GM18508 (cell line): ENCODE measurements around the gene IMMP2L.
A peak's percentile ranks its signal among the peaks of the same experiment; 100 is the strongest.

ENCODE experiments used
- ATAC-seq: cut with Tn5 transposase; IDR thresholded peaks from one replicate; pipeline ENCODE4 v1.9.1; 2021; ENCODE audit warnings: moderate number of reproducible peaks; ENCODE audit not compliant: insufficient read depth, unreplicated experiment

IMMP2L gene

DNA sequence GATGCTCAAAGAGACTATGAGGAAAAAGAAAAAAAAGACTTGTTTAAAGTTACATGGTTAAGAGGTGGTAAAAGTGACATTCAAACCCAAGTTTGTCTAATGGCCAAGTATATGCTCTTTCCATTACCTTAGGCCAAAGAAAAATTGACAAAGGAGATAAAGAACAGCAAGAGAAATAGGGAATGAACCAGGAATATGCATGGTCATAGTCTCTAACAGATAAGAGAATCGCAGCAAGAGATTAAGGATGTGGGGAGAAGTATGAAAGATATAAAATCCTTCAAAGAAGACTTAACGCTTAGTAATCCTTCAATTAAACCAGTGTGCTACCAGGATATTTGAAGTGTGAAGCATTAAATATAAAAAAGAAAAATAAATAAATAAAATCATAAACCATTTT, 494.6 kb downstream of the IMMP2L start:
- ATAC-seq = no peak

DNA sequence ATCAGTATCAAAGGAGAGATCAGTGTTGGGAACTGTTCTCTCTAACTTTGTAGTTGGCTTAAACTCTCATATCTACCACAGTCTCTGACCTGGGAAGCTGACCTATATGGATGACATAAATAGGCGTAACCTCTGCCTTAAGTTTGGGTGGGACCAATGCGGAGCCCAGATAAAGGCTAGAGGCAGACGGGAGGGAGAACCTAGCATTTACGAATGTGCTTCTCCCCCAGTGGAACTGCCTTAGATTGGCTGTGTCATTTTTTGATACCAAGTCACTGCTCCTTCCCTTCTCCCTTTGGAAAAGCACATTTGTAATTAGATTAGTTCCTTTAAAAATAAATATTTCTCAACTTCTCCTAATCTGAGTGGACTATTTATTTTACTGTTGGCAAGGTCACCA, 495.0 kb downstream of the IMMP2L start:
- ATAC-seq = no peak

DNA sequence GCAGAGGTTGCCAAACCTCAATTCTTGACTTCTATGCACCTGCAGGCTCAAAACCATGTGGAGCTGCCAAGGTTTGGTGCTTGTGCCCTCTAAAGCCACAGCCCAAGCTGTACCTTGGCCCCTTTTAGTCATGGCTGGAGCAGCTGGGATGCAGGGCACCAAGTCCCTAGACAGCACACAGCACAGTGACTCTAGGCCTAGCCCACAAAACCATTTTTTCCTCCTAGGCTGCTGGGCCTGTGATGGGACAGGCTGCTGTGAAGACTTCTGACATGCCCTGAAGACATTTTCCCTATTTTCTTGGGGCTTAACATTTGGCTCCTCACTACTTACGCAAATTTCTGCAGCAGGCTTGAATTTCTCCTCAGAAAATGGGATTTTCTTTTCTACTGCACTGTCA, 499.1 kb downstream of the IMMP2L start:
- ATAC-seq = no peak

DNA sequence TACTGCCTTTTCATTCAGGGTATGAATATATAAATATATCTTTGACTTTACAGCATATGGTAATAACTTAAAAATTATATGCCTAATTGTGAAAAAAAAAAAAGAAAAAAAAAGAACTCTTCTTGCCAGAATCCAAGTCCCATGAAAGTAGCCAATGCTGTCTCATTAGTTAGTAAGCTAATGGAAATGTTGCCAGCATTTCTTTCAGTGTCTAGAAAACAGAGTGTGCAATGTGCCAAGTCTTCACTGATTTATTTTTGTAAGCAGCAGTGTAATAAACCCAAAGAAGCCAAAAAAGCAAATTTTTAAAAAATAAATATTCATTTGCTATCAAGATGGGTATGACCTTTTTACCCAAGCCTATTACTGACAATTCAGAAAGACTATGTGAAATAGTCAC, 502.5 kb downstream of the IMMP2L start:
- no peak for ATAC-seq

DNA sequence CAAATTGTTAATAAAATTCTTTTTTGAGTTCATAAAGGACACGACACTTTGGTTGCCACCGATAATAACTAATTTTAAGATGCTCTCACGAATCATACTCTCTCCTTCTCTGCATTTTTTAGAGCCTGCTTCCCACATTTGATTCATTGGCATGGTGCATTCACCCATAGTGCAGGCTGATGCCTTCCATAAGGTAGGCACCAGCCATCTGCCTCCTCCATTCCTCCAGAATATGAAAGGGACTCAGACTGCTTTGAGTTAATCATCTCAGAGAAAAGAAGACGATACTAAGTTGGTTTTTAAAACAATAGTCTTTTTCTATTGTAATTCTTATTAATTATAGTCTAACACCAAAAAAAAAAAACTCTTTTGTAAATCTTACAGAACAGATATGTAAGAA, 505.2 kb downstream of the IMMP2L start:
- no peak for ATAC-seq

DNA sequence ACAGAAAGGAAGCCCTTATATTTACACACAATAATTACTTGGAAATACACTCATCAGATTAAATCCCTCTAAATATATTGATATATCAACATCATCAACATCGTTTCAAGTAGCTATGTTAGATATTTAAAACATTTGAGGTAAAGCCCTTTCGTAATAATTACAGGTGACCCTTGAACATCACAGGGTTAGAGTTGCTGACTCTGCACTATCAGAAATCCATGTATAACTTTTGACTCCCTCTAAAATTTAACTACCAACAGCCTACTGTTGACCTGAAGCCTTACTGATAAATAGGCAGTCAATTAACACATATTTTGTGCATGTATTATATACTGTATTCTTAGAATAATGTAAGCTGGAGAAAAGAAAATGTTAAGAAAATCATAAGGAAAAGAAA, 505.9 kb downstream of the IMMP2L start:
- no peak for ATAC-seq

DNA sequence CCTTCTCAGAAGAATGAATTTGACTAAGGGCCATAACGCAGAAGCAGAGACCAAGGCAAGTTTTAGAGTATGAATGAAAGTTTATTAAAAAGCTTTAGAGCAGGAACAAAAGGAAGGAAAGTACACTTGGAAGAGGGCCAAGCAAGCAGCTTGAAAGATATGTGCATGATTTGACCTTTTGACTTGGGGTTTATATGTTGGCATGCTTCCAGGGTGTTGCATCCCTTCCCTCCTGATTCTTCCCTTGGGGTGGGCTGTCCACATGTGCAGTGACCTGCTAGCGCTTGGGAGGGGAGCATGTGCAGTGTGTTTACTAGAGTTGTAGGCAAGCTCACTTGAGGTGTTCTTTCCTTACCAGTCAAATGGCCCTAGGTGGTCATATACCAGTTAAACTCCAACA, 509.3 kb downstream of the IMMP2L start:
- ATAC-seq = no peak

DNA sequence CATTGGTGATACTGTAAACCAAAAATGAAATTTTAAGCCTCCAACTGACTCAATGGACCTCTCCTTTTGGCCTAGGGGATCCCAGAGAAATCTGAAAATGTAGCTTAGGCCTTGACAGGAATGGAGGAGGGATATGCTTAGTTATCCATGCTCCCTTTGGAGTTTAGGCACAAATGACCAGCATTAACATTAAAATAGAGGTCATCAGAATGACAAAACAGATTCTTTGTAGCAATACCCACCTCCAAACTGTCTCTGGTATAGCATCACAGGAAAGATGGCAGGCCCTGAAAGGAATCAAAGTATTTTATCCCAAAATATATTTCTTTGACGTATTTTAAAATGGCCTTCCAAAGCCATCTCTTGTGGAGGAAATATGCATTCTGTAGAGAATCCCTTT, 510.5 kb downstream of the IMMP2L start:
- ATAC-seq = no peak

DNA sequence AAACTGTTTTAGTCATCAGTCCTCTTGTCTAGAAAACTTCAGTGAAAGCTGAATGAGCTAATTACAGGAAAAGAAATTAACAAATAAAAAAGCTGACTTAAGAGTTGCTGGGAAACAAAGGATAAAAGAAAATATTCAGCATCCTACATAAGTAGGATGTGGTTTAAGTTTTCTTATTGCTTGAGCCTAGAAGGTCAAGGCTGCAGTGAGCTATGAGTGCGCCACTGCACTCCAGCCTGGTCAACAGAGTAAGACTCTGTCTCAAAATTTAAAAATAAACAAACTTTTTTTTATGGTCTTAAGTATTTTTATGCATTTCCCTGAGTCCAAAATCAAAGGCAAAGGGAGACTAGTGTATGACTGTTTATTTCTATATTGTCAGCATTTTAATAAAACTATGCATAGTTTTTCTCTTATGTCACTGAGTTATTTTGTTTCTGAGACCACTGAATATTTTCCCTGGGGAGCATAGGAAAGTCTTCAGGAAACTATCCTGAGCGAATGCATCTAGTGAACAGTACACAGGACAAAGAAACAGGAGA, 511.3 kb downstream of the IMMP2L start:
- ATAC-seq = no peak

DNA sequence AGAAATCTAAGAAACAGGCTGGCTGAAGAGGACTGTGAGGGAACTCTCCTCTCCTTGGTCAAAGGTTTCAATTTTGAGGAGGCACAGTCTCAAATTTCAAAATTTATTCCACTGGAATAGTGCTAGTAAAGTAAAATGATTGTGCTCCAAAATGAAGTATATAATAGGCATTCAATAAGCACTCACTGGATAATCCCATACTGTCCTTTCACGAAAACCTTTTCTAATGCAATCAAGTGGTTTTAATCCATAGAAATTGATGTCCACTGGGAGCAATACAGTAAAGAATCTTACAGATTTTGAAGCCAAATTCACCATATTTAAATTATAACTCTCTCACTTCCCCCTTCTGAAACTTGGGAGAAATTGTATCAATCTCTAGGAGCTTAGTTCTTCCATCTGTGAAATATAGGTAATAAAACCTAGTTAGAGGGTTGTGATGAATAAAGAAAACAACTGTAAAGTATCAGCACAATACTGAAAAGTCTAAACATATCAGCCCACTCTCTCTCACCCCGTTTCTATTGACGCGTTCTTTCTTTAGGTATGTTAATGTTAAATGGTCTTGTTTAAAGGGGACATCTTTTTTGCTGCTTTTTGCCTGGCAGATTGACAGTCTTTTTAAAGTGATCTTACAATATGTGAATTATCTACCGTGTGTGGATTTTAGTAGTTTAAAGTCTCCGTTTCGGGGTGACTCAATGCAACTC, 512.2 kb downstream of the IMMP2L start:
- ATAC-seq = no peak

DNA sequence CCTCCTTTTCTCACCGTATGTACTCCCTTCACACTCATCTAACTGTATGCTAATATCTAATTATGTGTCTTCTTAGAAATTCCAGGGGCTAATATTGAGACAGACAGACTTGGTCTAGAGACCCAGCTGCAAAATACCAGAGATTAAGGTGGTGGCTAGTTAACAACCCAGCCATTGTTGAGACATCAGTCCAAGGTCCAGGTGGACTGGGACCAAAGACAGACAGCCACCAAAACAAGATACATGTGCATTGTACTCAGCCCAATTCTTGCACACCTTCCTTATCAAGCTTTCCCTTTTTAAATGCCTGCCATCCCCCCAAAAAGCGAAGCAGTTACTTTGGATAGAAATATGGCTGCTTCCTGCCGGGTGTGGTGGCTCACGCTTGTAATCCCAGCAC, 514.7 kb downstream of the IMMP2L start:
- ATAC-seq = no peak

DNA sequence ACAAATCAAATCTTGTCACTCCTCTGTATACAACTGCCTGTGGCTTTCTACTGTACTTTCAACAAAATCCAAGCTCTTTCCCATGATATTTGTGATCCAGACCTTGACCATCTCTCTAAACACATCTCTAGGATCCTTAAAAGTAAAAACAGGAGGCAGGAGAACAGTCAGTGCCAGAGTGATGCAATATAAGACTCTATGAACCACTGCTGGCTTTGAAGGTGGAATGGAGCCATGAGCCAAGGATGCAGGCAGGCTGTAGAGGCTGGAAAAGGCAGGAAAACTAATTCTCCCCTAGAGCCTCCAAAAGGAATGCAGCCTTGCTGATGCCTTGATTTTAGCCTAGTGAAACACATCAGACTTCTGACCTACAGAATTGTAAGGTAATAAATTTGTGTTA, 516.8 kb downstream of the IMMP2L start:
- ATAC-seq = no peak

DNA sequence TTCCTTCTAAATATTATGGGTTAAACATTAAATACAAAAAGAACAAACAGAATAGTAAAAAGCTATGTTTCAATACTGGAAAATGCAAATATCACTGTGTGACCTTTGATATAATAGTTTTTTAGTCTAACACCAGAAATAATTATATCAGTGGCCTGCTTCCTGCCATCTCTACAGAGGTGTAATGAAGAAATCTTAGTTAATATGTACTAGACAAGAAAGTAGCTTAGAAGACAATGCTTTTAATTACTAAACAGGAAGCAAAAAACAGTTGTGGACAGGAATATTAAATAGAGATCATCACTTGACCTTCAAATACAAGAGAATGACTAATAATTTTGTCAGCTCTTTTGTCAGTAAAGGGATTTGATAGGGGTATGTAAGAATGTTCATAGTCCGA, 518.7 kb downstream of the IMMP2L start:
- ATAC-seq = peak; percentile 92

DNA sequence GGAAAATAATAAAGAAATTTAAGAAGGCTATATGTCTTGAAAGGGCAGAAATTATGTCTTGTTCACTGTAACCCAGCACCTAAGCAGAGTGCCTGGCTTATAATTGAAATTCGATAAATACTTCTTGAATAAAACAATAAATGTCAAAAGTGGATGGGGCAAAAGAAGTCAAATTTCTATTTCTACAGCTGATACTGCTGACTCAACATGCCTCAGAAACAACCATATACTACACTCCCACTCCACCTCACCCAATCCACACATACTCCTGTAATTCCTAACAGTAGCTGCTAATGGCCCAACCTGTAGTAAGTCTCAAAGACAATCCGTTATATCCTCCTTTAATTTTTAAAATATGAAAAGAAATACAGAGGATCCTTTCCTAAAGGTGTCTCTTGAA, 519.5 kb downstream of the IMMP2L start:
- no peak for ATAC-seq

DNA sequence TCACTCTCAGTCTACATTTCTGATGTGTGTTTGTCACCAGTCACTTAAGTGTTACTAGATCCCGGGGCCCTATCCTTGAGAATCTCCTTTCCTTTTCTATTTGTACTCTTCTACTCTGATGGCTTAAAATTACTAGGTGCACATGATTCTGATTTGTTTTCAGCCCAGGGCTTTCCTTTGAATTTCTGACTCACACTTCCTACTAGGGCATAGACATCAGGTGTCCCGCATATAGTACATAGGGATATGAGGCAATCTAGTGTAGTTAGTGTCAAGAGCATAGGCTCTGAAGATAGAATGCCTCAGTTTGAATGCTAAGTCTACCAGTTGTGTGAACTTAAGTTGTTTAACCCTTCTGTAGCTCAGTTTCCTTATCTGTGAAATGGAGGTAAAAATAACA, 520.7 kb downstream of the IMMP2L start:
- no peak for ATAC-seq

DNA sequence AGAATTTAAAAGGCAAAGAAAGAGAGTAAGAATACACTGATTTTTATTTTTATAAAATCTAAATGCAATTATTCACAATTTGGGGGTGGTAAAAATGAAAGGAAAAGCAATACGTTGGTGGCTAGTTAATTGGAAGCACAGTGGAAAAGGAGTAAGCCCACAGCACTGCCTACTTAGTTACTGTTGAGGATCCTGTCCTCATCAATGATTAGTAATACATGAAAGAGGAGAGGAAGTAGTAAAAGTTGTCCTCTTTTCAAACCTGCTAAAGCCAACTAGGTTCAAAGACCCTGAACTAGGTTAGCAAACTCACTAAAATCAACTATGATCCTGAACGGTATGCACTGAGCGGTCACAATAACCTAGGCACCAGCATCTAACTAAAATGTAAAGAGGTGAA, 524.1 kb downstream of the IMMP2L start:
- no peak for ATAC-seq

DNA sequence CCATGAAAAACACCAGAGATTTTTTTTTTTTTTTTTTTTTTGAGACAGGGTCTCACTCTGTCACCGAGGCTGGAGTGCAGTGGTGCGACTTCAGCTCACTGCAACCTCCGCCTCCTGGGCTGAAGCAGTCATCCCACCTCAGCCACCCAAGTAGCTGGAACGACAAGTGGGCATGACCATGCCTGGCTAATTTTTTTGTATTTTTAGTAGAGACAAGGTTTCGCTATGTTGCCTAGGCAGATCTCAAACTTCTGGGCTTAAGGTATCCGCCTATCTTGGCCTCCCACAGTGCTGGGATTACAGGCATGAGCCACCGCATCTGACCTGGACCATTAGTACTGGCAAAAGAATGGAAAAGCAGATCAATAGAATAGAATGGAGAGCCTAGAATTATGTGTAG, 530.4 kb downstream of the IMMP2L start:
- no peak for ATAC-seq

DNA sequence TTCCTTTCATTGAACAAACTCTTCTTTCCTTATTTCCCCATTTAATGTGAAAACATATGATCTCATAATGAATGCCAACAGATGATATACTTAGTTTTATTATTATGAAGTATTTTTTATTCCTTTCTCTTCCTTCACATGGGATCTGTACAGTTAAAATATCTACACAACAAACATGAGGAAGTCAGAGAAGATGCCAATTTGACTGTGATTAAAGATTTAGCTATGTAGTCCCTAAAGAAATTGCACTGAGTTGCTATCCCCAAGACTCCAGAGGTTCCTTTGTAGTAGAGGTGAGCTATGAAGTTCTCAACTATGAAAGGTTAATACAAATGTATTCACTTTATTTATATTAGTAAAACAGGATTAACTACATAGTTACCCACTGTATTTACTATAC, 532.0 kb downstream of the IMMP2L start:
- ATAC-seq = no peak

DNA sequence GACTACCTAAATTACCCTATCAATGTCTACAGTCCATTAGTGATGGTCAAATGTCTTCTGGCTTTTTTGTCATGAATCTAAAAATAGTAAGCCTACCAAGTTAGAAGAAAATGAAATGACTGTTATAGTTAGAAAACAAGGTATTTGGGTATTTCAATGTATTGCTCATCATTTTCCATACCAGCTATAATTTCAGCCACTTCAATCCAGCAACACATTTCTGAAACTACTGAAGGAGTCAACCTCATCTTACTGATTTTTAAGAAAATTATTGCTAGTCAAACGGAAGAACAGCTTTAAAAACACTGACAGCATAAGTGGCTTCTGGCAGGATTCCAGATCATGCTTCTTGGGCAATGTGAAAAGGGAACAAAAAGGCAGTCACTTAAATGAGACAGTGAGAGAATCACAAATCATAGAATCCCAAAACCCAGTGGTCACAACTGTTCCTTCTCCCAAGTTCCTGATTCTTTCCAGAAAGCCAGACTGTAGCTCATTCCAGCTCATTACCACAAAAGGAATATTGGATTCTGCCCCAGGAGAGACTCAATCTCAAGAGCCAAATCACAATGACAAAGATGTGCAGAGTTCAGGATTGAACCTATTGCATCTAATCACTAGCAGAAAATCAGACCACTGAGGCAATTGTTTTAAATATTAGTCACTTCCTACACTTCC, 532.6 kb downstream of the IMMP2L start:
- ATAC-seq = peak; percentile 52

DNA sequence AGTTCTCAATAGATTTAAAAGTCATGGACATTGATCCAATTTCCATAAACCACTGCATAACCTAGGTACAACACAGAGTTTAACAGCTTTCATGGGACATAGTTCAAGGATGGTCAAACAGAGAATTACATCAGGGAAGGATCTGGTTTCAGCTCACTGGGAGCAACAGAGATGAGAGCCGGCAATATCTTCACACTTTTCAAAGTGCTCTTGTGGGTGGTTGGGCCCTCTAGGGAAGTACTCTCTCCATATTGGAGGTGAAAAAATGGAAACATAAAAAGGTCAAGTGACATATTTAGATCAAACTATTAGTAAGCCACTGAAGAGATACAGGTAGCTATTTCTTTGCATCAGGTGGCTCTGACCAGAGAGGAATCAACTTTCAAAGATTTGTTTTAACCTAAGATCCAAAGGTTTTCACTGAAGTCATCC, 533.1 kb downstream of the IMMP2L start:
- ATAC-seq = no peak

DNA sequence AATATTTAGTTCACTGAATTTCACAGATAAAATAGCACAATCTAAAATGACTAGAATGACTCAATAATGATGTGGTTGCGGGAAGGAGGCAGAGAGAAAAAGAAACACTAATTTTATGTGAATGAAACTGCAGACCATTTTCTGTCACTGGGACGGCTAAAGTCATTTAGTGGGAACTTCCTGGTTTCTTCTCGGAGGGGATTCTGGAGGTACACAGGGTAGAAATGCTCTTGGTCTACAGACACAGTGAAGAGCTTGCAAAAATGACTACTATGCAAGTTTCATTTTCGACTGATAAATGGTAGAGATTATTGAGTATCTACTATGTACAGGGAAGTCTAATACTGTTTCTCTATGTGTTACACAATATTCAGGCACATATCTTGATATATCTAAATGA, 534.9 kb downstream of the IMMP2L start:
- ATAC-seq = no peak

DNA sequence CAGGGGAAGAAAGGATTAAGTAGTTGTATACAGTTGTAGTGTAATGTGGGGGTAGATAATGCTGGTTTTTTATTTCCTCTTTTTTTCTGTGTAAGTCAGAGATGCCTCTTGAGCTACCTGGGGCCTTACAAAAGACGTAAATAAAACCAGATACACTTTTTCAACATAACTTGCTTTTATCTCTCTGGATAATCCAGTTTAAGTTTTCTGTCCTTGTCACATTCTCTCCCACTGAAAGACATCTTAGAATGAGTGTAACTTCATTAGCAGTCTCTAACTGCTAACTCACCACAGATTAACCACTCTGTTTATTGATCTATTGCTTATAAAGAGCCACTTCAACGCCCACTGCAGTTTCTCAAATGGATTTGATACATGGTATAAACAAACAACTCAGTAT, 535.5 kb downstream of the IMMP2L start:
- ATAC-seq = no peak
